ENCODE data around the gene MATCAP1. TPM values are rescaled to one million over a fixed set of nuclear protein-coding genes. Genes with fewer than 3 reads are reported as not detected.

The MATCAP1 gene
- total RNA-seq, 1 experiment from 2014 or later: 51.2 TPM

DNA sequence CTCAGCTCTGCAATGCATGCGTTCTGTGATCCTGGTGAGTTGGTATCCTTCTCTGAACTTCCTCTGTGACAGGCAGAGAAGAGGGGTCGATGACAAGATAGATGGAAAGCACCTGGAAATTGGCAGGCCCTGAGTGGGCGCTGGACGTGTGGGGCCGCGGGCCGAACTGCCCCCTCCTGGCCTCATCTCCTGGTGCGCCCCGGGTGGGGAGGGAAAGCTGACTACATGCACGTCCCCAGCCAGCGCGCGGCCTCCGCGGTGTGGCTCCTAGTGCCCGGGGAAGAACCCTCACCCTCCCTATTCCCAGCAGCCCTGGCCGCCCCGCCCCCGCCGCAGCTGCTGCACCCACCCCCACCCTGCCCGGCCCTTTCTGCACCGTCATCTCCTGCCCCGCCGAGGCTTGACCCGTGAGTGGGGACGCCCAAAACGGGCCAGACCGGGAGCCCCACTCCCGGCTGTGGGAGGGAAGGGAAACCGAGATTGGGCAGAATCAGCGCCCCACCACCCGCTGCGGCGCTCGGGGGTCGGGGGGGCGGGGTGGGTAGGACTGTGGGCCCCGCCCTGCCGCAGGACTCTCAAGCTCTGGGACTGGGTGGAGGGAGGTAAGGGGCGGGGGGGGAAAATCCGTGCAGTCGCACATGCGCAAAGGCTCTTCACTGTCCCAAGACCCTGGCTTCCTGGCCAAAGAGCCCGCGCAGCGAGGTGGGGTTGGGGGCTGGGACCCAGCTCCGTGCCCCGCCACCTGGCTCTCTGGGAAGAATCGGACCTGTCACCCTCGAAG, 13.4 kb downstream of the MATCAP1 start, which contains the start of gene NOL3:
Gene NOL3 (plus strand): TSS at position 371 of the 781 bp plus-strand sequence.
- H3K27me3 Mint-ChIP-seq (ENCODE audit: low read depth): peaks cover 88% of the 10 kb centered on the region

More for the DNA sequence above, 13.4 kb downstream of the MATCAP1 start, which contains the start of gene NOL3:
- Histone ChIP-seq H3T11ph (ENCODE audit: low read length) (no peak within 1 kb of the TSS), H3K9ac (ENCODE audit: extremely low read depth, insufficient read length, low read length) (no peak within 1 kb of the TSS), H3K4ac (ENCODE audit: low read depth, low read length) (no peak within 1 kb of the TSS), H3K14ac (ENCODE audit: insufficient read depth, low read length) (no peak within 1 kb of the TSS), H3K79me1 (ENCODE audit: insufficient read depth, low read depth, low read length, poor library complexity, severe bottlenecking) (no peaks in the 10 kb centered on the region), H4K91ac (ENCODE audit: insufficient read length, low read depth, low read length) (no peak within 1 kb of the TSS), H3K9me3 (ENCODE audit: control insufficient read depth, low read depth, low read length) (no peaks in the 10 kb centered on the region), H3K23me2 (ENCODE audit: insufficient read length, low read depth, low read length, poor library complexity, severe bottlenecking) (peaks cover 16% of the 10 kb centered on the region), H3K79me2 (ENCODE audit: insufficient read depth, low read length) (no peaks in the 10 kb centered on the region), H2BK120ac (ENCODE audit: low read depth, low read length, poor library complexity, severe bottlenecking) (no peak within 1 kb of the TSS), H2AK5ac (ENCODE audit: insufficient read length, low read length) (no peak within 1 kb of the TSS), H2BK12ac (ENCODE audit: insufficient read length, low read depth, low read length) (no peak within 1 kb of the TSS), H2BK5ac (ENCODE audit: insufficient read length, low read length) (no peak within 1 kb of the TSS), H4K8ac (replicated peaks; ENCODE audit: insufficient read length, low read depth, low read length) (no peak within 1 kb of the TSS), H2AFZ (ENCODE audit: low read length) (no peak within 1 kb of the TSS), H2BK20ac (ENCODE audit: low read depth, low read length, poor library complexity, severe bottlenecking) (no peak within 1 kb of the TSS), H3K56ac (ENCODE audit: insufficient read length, low read depth, low read length) (no peak within 1 kb of the TSS), H3K4me1 (ENCODE audit: insufficient read depth, low read length) (peaks cover 5% of the 10 kb centered on the region; the same call in 1 of the 2 replicates), H3K27ac (ENCODE audit: insufficient read length, low read depth, low read length) (no peak within 1 kb of the TSS), H4K5ac (ENCODE audit: insufficient read length, low read depth, low read length) (no peak within 1 kb of the TSS), H3K27me3 (ENCODE audit: insufficient read depth, low read length) (peaks cover 67% of the 10 kb centered on the region), H2BK15ac (ENCODE audit: low read depth, low read length) (no peak within 1 kb of the TSS), H3K18ac (ENCODE audit: insufficient read length, low read depth, low read length) (no peak within 1 kb of the TSS), H3K4me2 (ENCODE audit: insufficient read depth, insufficient read length, low read length) (peak within 1 kb of the TSS; percentile 60), H4K20me1 (ENCODE audit: control insufficient read depth, insufficient read depth, insufficient read length) (no peaks in the 10 kb centered on the region), H3K23ac (ENCODE audit: insufficient read length, low read depth, low read length) (no peak within 1 kb of the TSS)
- H3K27ac Mint-ChIP-seq: peak within 1 kb of the TSS in 1 of 3 experiments; percentile 52; a peak in 1 of 7 replicates
- TF ChIP-seq, protein P1, sequence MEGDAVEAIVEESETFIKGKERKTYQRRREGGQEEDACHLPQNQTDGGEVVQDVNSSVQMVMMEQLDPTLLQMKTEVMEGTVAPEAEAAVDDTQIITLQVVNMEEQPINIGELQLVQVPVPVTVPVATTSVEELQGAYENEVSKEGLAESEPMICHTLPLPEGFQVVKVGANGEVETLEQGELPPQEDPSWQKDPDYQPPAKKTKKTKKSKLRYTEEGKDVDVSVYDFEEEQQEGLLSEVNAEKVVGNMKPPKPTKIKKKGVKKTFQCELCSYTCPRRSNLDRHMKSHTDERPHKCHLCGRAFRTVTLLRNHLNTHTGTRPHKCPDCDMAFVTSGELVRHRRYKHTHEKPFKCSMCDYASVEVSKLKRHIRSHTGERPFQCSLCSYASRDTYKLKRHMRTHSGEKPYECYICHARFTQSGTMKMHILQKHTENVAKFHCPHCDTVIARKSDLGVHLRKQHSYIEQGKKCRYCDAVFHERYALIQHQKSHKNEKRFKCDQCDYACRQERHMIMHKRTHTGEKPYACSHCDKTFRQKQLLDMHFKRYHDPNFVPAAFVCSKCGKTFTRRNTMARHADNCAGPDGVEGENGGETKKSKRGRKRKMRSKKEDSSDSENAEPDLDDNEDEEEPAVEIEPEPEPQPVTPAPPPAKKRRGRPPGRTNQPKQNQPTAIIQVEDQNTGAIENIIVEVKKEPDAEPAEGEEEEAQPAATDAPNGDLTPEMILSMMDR (conservative IDR thresholded peaks at IDR 0.05): no peak
- peaks cover 36 to 54% of the 10 kb centered on the region in 2 experiments for H3K4me1 Mint-ChIP-seq
- no CpG with 5 or more reads among the region's 50 CpGs for WGBS (ENCODE audit: extremely low coverage, insufficient read length, low lambda C conversion rate)
- peak within 1 kb of the TSS; percentile 62 to 87 for H3K4me3 Mint-ChIP-seq
- H3K36me3 Mint-ChIP-seq (ENCODE audit: insufficient read depth in 1 of 3, low read depth in 3 of 3): peaks cover 0 to 2% (median 0%) of the 10 kb centered on the region in 3 experiments; a peak in 1 of 7 replicates
- H3K9me3 Mint-ChIP-seq: peaks cover 0 to 3% of the 10 kb centered on the region in 2 experiments; a peak in 1 of 5 replicates
- peak; percentile 93 for DNase-seq

All from H9 (cell line).